Vagina (tissue), 2 donors: Measurements from ENCODE around the gene PRDM15. TPM values are rescaled to one million over a fixed set of nuclear protein-coding genes. Genes with fewer than 3 reads are reported as not detected.

Experiments
- DNase-seq, 2 donors: peaks; one replicate each; pipeline ENCODE4 v3.0.0-alpha.2; 2017; ENCODE audit errors: extremely low spot score in 2 of 2
- H3K27ac ChIP-seq: fragments of 200-600 bp; sonication (generic); one replicate; pipeline ENCODE4 v1.5.1; 2019
- H3K27me3 ChIP-seq: fragments of 200-600 bp; sonication (generic); one replicate; pipeline ENCODE4 v1.5.1; 2019
- H3K36me3 ChIP-seq, 2 donors: fragments of 200-600 bp; sonication (generic); one replicate each; pipeline ENCODE4 v1.5.1; 2017 to 2019
- H3K4me1 ChIP-seq: fragments of 200-600 bp; sonication (generic); one replicate; pipeline ENCODE4 v1.5.1; 2019
- H3K4me3 ChIP-seq, 2 donors: fragments of 200-600 bp; sonication (generic); 1 replicate in 1 of 2; 2 replicates in 1 of 2; pipeline ENCODE4 v1.5.1; 2016 to 2019
- H3K9me3 ChIP-seq: fragments of 200-600 bp; sonication (generic); one replicate; pipeline ENCODE4 v1.5.1; 2019
- POLR2A ChIP-seq, 2 donors: fragments of 450-650 bp; IDR thresholded peaks; one replicate each; pipeline ENCODE4 v1.6.1; 2017; ENCODE audit warnings: antibody characterized with exemption in 2 of 2, mild to moderate bottlenecking in 2 of 2, moderate library complexity in 2 of 2
- POLR2AphosphoS5 ChIP-seq, 2 donors: sonication (generic); formaldehyde crosslinking; IDR thresholded peaks; one replicate each; pipeline ENCODE4 v1.9.0; 2017; ENCODE audit warnings: antibody characterized with exemption in 2 of 2, mild to moderate bottlenecking in 2 of 2, low read depth in 1 of 2; ENCODE audit not compliant: insufficient read depth in 1 of 2
- intact Hi-C: fragments of 100-400 bp; cut with DNase I; formaldehyde crosslinking; loops from one replicate; pipeline ENCODE4 v1.15.1; 2023
- total RNA-seq: library from RNA; depleted of rRNA; stranded (reverse); fragments of >200 nt; gene quantifications from one replicate; pipeline ENCODE4 v1.2.3, GENCODE V29; 2016
- TF ChIP-seq, protein P1 (sequence below), 3 experiments: fragments of 450-650 bp in 2 of 3; fragments of 200-600 bp in 1 of 3; sonication (generic) in 1 of 3; IDR thresholded peaks; one replicate each; pipeline ENCODE4 v1.5.1; 2017 to 2019; ENCODE audit warnings: antibody characterized with exemption in 3 of 3, mild to moderate bottlenecking in 2 of 3, moderate library complexity in 2 of 3

The PRDM15 gene
- total RNA-seq, 1 donor from 2014 or later = 31.2 TPM

DNA sequence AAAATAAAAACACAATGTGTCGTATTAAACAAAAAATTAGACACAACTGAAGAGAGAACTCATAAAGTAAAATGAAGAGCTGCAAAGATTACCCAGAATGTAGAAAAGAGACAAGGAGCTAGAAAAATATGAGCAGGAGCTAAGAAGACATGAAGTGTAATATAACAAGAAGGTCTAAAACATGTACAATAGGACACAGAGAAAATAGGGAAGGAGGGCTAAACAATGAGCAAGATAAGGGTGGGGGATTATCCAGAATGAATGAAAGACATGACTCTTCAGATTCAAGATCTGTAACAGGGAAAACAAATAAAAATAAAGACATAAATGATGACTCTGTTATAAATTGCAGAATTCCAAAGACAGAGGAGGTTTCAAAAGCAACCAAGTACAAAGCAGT lies 38.3 kb downstream of the PRDM15 start:
- no peak for DNase-seq
- Histone ChIP-seq H3K9me3 (peaks cover 10% of the 10 kb centered on the region), H3K4me1 (no peaks in the 10 kb centered on the region), H3K27ac (no peak overlapping the region), H3K4me3 (no peak overlapping the region), H3K27me3 (no peaks in the 10 kb centered on the region), H3K36me3 (no peaks in the 10 kb centered on the region)
- intact Hi-C loops = no loop called here
- TF ChIP-seq POLR2A (IDR thresholded peaks at IDR 0.05) = no peak
- TF ChIP-seq, protein P1, sequence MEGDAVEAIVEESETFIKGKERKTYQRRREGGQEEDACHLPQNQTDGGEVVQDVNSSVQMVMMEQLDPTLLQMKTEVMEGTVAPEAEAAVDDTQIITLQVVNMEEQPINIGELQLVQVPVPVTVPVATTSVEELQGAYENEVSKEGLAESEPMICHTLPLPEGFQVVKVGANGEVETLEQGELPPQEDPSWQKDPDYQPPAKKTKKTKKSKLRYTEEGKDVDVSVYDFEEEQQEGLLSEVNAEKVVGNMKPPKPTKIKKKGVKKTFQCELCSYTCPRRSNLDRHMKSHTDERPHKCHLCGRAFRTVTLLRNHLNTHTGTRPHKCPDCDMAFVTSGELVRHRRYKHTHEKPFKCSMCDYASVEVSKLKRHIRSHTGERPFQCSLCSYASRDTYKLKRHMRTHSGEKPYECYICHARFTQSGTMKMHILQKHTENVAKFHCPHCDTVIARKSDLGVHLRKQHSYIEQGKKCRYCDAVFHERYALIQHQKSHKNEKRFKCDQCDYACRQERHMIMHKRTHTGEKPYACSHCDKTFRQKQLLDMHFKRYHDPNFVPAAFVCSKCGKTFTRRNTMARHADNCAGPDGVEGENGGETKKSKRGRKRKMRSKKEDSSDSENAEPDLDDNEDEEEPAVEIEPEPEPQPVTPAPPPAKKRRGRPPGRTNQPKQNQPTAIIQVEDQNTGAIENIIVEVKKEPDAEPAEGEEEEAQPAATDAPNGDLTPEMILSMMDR (IDR thresholded peaks at IDR 0.05) = no peak
- TF ChIP-seq POLR2AphosphoS5 (IDR thresholded peaks at IDR 0.05; ENCODE audit: insufficient read depth in 1 of 2, low read depth in 1 of 2) = no peak

DNA sequence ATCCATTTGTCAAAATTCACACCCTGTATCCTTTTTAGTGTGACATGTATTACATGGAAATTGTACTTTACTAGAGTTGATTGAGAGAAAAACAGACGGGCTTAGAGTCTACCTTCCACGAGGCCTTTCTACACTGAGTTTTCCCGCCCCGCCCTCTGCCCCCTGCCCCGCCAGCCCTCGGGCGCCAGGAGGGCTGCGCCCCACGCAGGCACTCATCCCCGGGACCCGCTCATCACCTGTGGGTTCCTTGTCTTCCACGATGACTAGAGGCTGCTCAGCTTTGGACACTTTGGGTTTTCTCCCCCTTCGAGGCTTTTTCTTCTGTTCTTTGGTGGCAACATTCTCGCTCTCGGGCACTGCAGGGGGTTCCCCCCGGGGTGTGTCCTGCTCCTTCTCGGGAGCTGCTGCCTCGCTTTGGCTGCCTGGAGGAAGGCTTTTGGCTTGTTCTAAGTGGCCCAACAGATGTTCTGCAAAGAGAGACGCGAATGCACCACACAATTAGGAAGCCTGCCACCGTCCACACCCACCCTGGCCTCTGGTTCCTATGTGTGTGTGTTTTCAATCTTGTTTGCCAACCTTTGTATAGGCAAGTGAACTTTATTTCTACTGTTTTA lies 39.6 kb downstream of the PRDM15 start:
- Histone ChIP-seq H3K36me3 (peaks cover 0 to 10% of the 10 kb centered on the region in 2 donors), H3K27me3 (no peaks in the 10 kb centered on the region), H3K4me1 (no peaks in the 10 kb centered on the region), H3K4me3 (no peak overlapping the region), H3K9me3 (peaks cover 10% of the 10 kb centered on the region), H3K27ac (no peak overlapping the region)
- DNase-seq = no peak
- TF ChIP-seq, protein P1 (IDR thresholded peaks at IDR 0.05) = no peak
- TF ChIP-seq POLR2A (IDR thresholded peaks at IDR 0.05) = no peak
- no peak for TF ChIP-seq POLR2AphosphoS5 (IDR thresholded peaks at IDR 0.05; ENCODE audit: insufficient read depth in 1 of 2, low read depth in 1 of 2)
- intact Hi-C loops = no loop called here

DNA sequence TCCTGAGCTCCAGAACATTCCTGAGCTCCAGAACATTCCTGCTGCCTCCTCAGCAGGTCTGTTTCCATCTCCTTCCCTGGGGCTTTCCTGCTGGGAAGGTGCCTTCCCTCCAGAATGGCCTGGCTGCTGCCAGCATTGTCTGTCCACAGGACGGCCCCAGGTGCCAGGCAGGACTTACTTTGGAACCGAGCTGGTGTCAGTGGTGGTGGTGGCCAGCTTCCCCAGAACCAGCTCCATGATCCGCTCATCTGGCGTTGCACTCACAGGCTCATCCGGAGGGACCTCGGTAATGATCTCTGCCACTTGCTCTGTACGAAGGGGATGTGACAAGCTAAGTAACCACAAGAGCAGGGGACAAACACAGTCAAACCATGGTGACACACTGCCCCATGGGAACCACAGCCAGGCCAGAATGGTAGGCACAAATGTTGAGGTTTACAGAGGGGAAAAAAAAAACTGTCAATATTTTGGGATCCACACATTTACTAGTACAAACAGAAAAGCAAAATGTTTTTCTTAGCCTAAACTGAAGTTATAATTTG lies 41.3 kb downstream of the PRDM15 start:
- H3K36me3 ChIP-seq = peaks cover 0 to 10% of the 10 kb centered on the region in 2 donors
- DNase-seq = no peak
- intact Hi-C loops = no loop called here
- H3K27me3 ChIP-seq = no peaks in the 10 kb centered on the region
- no peak overlapping the region for H3K4me3 ChIP-seq
- TF ChIP-seq POLR2AphosphoS5 (IDR thresholded peaks at IDR 0.05; ENCODE audit: insufficient read depth in 1 of 2, low read depth in 1 of 2) (no peak), POLR2A (IDR thresholded peaks at IDR 0.05) (no peak)
- TF ChIP-seq, protein P1 (IDR thresholded peaks at IDR 0.05) = no peak
- H3K27ac ChIP-seq = no peak overlapping the region
- no peaks in the 10 kb centered on the region for H3K4me1 ChIP-seq
- H3K9me3 ChIP-seq = peaks cover 10% of the 10 kb centered on the region

DNA sequence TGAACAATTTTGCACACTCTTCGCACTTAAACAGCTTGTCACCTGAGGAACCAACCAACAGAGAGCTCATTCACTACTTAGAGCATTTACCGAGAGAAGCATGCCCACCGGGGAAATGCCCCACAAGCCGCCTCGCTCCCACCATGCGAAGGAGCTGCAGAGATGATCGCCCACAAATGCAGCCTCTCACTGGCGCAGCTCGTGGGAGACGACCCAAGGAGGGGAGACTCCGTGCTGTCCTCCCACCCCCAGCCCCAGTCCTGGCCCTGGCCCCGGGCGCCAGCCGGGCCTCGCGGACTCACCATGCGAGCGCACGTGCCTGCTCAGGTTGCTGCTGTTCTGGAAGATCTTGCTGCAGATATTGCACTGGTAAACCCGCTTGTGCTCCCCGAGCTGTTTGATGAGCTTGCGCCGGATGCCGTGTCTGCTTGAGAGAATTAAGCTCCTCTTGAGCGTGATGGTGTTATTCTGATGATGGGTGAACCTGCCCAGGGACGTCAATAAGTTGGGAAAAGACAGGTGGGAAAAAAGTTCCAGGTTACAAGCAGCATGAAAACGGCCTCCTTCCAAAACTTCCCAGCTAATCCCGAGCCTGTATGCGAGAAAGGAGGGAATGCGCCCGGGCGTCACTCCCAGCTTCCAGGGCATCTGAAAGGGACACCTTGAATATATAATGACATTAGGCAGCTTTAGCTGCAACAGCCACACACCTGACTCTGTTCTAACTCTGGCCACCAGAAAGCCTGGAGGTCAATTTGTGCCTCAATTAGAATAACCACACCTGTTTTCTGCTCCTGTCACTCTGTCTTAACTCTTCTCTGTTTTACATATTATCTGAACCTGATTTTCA lies 42.8 kb downstream of the PRDM15 start:
- DNase-seq = no peak
- intact Hi-C loops = no loop called here
- no peak overlapping the region for H3K27ac ChIP-seq

More for the DNA sequence above, 42.8 kb downstream of the PRDM15 start:
- peaks cover 0 to 10% of the 10 kb centered on the region in 2 donors for H3K36me3 ChIP-seq
- H3K27me3 ChIP-seq = no peaks in the 10 kb centered on the region
- peaks cover 8% of the 10 kb centered on the region for H3K9me3 ChIP-seq
- no peak for TF ChIP-seq POLR2A (IDR thresholded peaks at IDR 0.05)
- no peak for TF ChIP-seq POLR2AphosphoS5 (IDR thresholded peaks at IDR 0.05; ENCODE audit: insufficient read depth in 1 of 2, low read depth in 1 of 2)
- TF ChIP-seq, protein P1 (IDR thresholded peaks at IDR 0.05) = no peak
- H3K4me1 ChIP-seq = no peaks in the 10 kb centered on the region
- no peak overlapping the region for H3K4me3 ChIP-seq
